Hematopoietic multipotent progenitor cell treated with erythropoietin and hydrocortisone succinate and interleukin-3 and kit ligand, for 6 days (in vitro differentiated cells): ENCODE results near the gene GMPS.
"Not testable (repeated sequence)": the region's sequence is repeated elsewhere in the genome, so short reads cannot be mapped to it uniquely, and the experiment has no call there.

ENCODE experiments used
- DNase-seq: peaks from one replicate; pipeline ENCODE4 v3.0.0-alpha.2; 2015

GMPS gene

GRCh38 chr3:155870133-155870944 lies at the start of gene GMPS:
TSS of gene GMPS (plus strand) at chr3:155870650. CDS start at chr3:155870871, 221 bp downstream.
- DNase-seq, result peak; percentile 96

- DNase-seq, result peak; percentile 88
Measured at GRCh38 chr3:155828490-155829098, 41.9 kb upstream of the GMPS start.

- DNase-seq, result peak; percentile 32
Measured at GRCh38 chr3:155835341-155836071, 34.9 kb upstream of the GMPS start.

- DNase-seq, result no peak
Measured at GRCh38 chr3:155843569-155843968, 26.9 kb upstream of the GMPS start.

- peak; percentile 40 for DNase-seq
Measured at GRCh38 chr3:155846119-155846518, 24.3 kb upstream of the GMPS start.

GRCh38 chr3:155847993-155848392 lies 22.5 kb upstream of the GMPS start:
- no peak for DNase-seq

- not testable (repeated sequence) for DNase-seq
Measured at GRCh38 chr3:155849404-155849803, 21.0 kb upstream of the GMPS start.

GRCh38 chr3:155852341-155852740 lies 18.1 kb upstream of the GMPS start:
- DNase-seq, result peak; percentile 38

GRCh38 chr3:155853214-155854140 lies 17.0 kb upstream of the GMPS start:
- peak; percentile 55 for DNase-seq

- peak; percentile 100 for DNase-seq
Measured at GRCh38 chr3:155854141-155854940, 16.1 kb upstream of the GMPS start, which contains the start of gene SLC33A1. TSS of gene SLC33A1 (minus strand) at chr3:155854427. CDS start at chr3:155853997, 430 bp downstream.

- peak; percentile 71 for DNase-seq
Measured at GRCh38 chr3:155859859-155860258, 10.6 kb upstream of the GMPS start.

GRCh38 chr3:155860424-155860823 lies 10.0 kb upstream of the GMPS start:
- not testable (repeated sequence) for DNase-seq

GRCh38 chr3:155861476-155862183 lies 8.8 kb upstream of the GMPS start:
- DNase-seq, result no peak

GRCh38 chr3:155862290-155862982 lies 8.0 kb upstream of the GMPS start:
- DNase-seq, result peak; percentile 64

GRCh38 chr3:155863072-155863784 lies 7.2 kb upstream of the GMPS start:
- peak; percentile 80 for DNase-seq

GRCh38 chr3:155869691-155870090 lies 759 bp upstream of the GMPS start:
- DNase-seq, result no peak

- peak; percentile 77 for DNase-seq
Measured at GRCh38 chr3:155870945-155871745, 695 bp downstream of the GMPS start.

GRCh38 chr3:155871746-155872158 lies 1.3 kb downstream of the GMPS start:
- no peak for DNase-seq
